Activated B cell treated with CpG ODN at 0.5 μM for 24 hours (primary cell): ENCODE measurements around the gene UBQLN1. TPM values are rescaled to one million over a fixed set of nuclear protein-coding genes. Genes with fewer than 3 reads are reported as not detected.

Source experiments
- ATAC-seq: fragments of 200-7000 bp; cut with Tn5 transposase; one replicate; pipeline ENCODE4 v1.10.0; 2021; ENCODE audit warnings: low read depth, mild to moderate bottlenecking, moderate library complexity
- CTCF ChIA-PET: fragments of 350-600 bp; sonication (Branson Sonifier 250); formaldehyde crosslinking; loops from one replicate; lab custom pipeline; 2021; ENCODE audit warnings: antibody characterized with exemption; lab: Charles Lee
- POLR2A ChIA-PET: fragments of 350-600 bp; sonication (Branson Sonifier 250); formaldehyde crosslinking; loops from one replicate; lab custom pipeline; 2021; ENCODE audit warnings: antibody characterized with exemption; lab: Charles Lee
- DNase-seq: peaks from one replicate; pipeline ENCODE4 v3.0.0; 2022
- H3K27ac Mint-ChIP-seq: one replicate; pipeline ENCODE4 v1.8.0; 2020; ENCODE audit warnings: mixed read lengths
- H3K27me3 Mint-ChIP-seq: one replicate; pipeline ENCODE4 v1.8.0; 2021; ENCODE audit warnings: mixed read lengths
- H3K36me3 Mint-ChIP-seq: one replicate; pipeline ENCODE4 v1.8.0; 2021; ENCODE audit warnings: low read depth, mixed read lengths
- H3K4me1 Mint-ChIP-seq: one replicate; pipeline ENCODE4 v1.8.0; 2021; ENCODE audit warnings: mixed read lengths
- H3K4me3 Mint-ChIP-seq: one replicate; pipeline ENCODE4 v1.8.0; 2020; ENCODE audit warnings: mild to moderate bottlenecking, mixed read lengths
- H3K9me3 Mint-ChIP-seq: one replicate; pipeline ENCODE4 v1.8.0; 2020; ENCODE audit warnings: mixed read lengths
- CTCF ChIP-seq: fragments of 200-600 bp; IDR thresholded peaks from one replicate; pipeline ENCODE4 v1.8.0; 2022; ENCODE audit warnings: antibody characterized with exemption, mild to moderate bottlenecking
- intact Hi-C: fragments of 100-400 bp; cut with micrococcal nuclease; formaldehyde crosslinking; loops from one replicate; pipeline ENCODE4 v1.15.1; 2024
- total RNA-seq: library from RNA; stranded (reverse); gene quantifications from 2 replicates; pipeline ENCODE4 v1.2.3, GENCODE V29; 2022

UBQLN1 gene
- total RNA-seq, 1 donor from 2014 or later = 96.8 TPM

GRCh38 chr9:83724436-83724835, 16.7 kb upstream of the UBQLN1 start:
- ATAC-seq (no peak), DNase-seq (no peak)
- Mint-ChIP-seq H3K27me3 (no peaks in the 10 kb centered on the region), H3K9me3 (peaks cover 5% of the 10 kb centered on the region), H3K27ac (no peak overlapping the region), H3K4me1 (no peaks in the 10 kb centered on the region), H3K36me3 (peaks cover 2% of the 10 kb centered on the region), H3K4me3 (no peak overlapping the region)
- POLR2A ChIA-PET = no interaction called here
- no peak for TF ChIP-seq CTCF
- intact Hi-C loops = no loop called here
- CTCF ChIA-PET = no interaction called here

GRCh38 chr9:83722726-83723495, 15.2 kb upstream of the UBQLN1 start:
- H3K27ac Mint-ChIP-seq = no peak overlapping the region
- DNase-seq = no peak
- CTCF ChIA-PET = no interaction called here
- no peaks in the 10 kb centered on the region for H3K27me3 Mint-ChIP-seq
- POLR2A ChIA-PET = no interaction called here
- peaks cover 2% of the 10 kb centered on the region for H3K36me3 Mint-ChIP-seq
- no peaks in the 10 kb centered on the region for H3K4me1 Mint-ChIP-seq
- H3K4me3 Mint-ChIP-seq = no peak overlapping the region
- TF ChIP-seq CTCF = no peak
- intact Hi-C loops = no loop called here
- peaks cover 5% of the 10 kb centered on the region for H3K9me3 Mint-ChIP-seq
- ATAC-seq = no peak

GRCh38 chr9:83721509-83721908, 13.8 kb upstream of the UBQLN1 start:
- POLR2A ChIA-PET = no interaction called here
- no peaks in the 10 kb centered on the region for H3K27me3 Mint-ChIP-seq
- H3K36me3 Mint-ChIP-seq = peaks cover 2% of the 10 kb centered on the region
- no peak for TF ChIP-seq CTCF
- H3K4me1 Mint-ChIP-seq = no peaks in the 10 kb centered on the region
- H3K9me3 Mint-ChIP-seq = peaks cover 5% of the 10 kb centered on the region
- no peak overlapping the region for H3K4me3 Mint-ChIP-seq
- DNase-seq (no peak), ATAC-seq (no peak)
- H3K27ac Mint-ChIP-seq = no peak overlapping the region
- intact Hi-C loops = no loop called here
- CTCF ChIA-PET = no interaction called here

GRCh38 chr9:83715794-83716193, 8.0 kb upstream of the UBQLN1 start:
- no peak overlapping the region for H3K27ac Mint-ChIP-seq
- ChIA-PET CTCF (no interaction called here), POLR2A (no interaction called here)
- no peak overlapping the region for H3K4me3 Mint-ChIP-seq
- no peak for TF ChIP-seq CTCF
- no peaks in the 10 kb centered on the region for H3K27me3 Mint-ChIP-seq
- intact Hi-C loops = no loop called here
- H3K36me3 Mint-ChIP-seq = no peaks in the 10 kb centered on the region
- DNase-seq (no peak), ATAC-seq (no peak)
- peaks cover 4% of the 10 kb centered on the region for H3K4me1 Mint-ChIP-seq
- no peaks in the 10 kb centered on the region for H3K9me3 Mint-ChIP-seq

- intact Hi-C loops = no loop called here
- Mint-ChIP-seq H3K36me3 (no peaks in the 10 kb centered on the region), H3K27ac (no peak overlapping the region), H3K27me3 (no peaks in the 10 kb centered on the region), H3K4me3 (no peak overlapping the region), H3K9me3 (no peaks in the 10 kb centered on the region), H3K4me1 (peaks cover 4% of the 10 kb centered on the region)
- ChIA-PET CTCF (no interaction called here), POLR2A (no interaction called here)
- DNase-seq = no peak
- no peak for ATAC-seq
- no peak for TF ChIP-seq CTCF
Measured at GRCh38 chr9:83715221-83715620, 7.5 kb upstream of the UBQLN1 start.
